NCI-H1930 (cell line): ENCODE measurements around the gene ZNF532.

Source experiments
- DNase-seq, 2 experiments: peaks; one replicate each; lab custom pipeline; 2025; lab: John Stamatoyannopoulos, UW

The ZNF532 gene

GRCh38 chr18:58867281-58867961 lies 2.7 kb downstream of the ZNF532 start:
- DNase-seq, result no peak

- DNase-seq, result no peak
Observed at GRCh38 chr18:58868440-58868839, 3.8 kb downstream of the ZNF532 start.

- no peak for DNase-seq
Observed at GRCh38 chr18:58870130-58870529, 5.5 kb downstream of the ZNF532 start.

GRCh38 chr18:58870621-58871020 lies 5.9 kb downstream of the ZNF532 start:
- DNase-seq, result no peak

GRCh38 chr18:58871514-58872420 lies 7.1 kb downstream of the ZNF532 start:
- no peak for DNase-seq

GRCh38 chr18:58878640-58879039 lies 14.0 kb downstream of the ZNF532 start:
- DNase-seq, result no peak

- DNase-seq, result no peak
Observed at GRCh38 chr18:58881477-58881876, 16.8 kb downstream of the ZNF532 start.

GRCh38 chr18:58882044-58882443 lies 17.4 kb downstream of the ZNF532 start:
- no peak for DNase-seq

- no peak for DNase-seq
Observed at GRCh38 chr18:58882686-58883085, 18.0 kb downstream of the ZNF532 start.

GRCh38 chr18:58884680-58885079 lies 20.0 kb downstream of the ZNF532 start:
- DNase-seq, result no peak

GRCh38 chr18:58886431-58886830 lies 21.8 kb downstream of the ZNF532 start:
- DNase-seq, result no peak

GRCh38 chr18:58886864-58887612 lies 22.4 kb downstream of the ZNF532 start:
- DNase-seq, result no peak

GRCh38 chr18:58887613-58887963 lies 22.9 kb downstream of the ZNF532 start:
- no peak for DNase-seq

GRCh38 chr18:58891776-58892175 lies 27.1 kb downstream of the ZNF532 start:
- DNase-seq, result no peak

GRCh38 chr18:58892488-58892887 lies 27.8 kb downstream of the ZNF532 start:
- DNase-seq, result no peak

- DNase-seq, result no peak
Observed at GRCh38 chr18:58893388-58894099, 28.9 kb downstream of the ZNF532 start.

GRCh38 chr18:58894930-58895329 lies 30.3 kb downstream of the ZNF532 start:
- no peak for DNase-seq

- DNase-seq, result no peak
Observed at GRCh38 chr18:58895385-58895784, 30.7 kb downstream of the ZNF532 start.

- DNase-seq, result no peak
Observed at GRCh38 chr18:58896268-58896667, 31.6 kb downstream of the ZNF532 start.

GRCh38 chr18:58896734-58897508 lies 32.2 kb downstream of the ZNF532 start:
- no peak for DNase-seq
